NT2/D1 (cell line): ENCODE data around the gene PSMD1.

Experiments used
- DNase-seq: peaks from one replicate; pipeline ENCODE4 v3.0.0-alpha.2; 2011; ENCODE audit warnings: low read depth, low spot score
- H3K27me3 ChIP-seq: 2 replicates; pipeline ENCODE4 v1.6.0; 2011; ENCODE audit warnings: mild to moderate bottlenecking; ENCODE audit not compliant: insufficient read length, insufficient read depth
- H3K36me3 ChIP-seq: 2 replicates; pipeline ENCODE4 v1.6.1; 2011; ENCODE audit warnings: mild to moderate bottlenecking, low read length, mixed read lengths; ENCODE audit not compliant: insufficient read depth, insufficient read length
- H3K4me1 ChIP-seq: 2 replicates; pipeline ENCODE4 v1.5.1; 2011; ENCODE audit not compliant: insufficient read depth, insufficient read length
- H3K4me3 ChIP-seq: 2 replicates; pipeline ENCODE4 v1.5.1; 2011; ENCODE audit warnings: low read depth; ENCODE audit not compliant: insufficient read length
- H3K9ac ChIP-seq: 2 replicates; pipeline ENCODE4 v1.6.0; 2011; ENCODE audit warnings: low read depth; ENCODE audit not compliant: insufficient read length
- H3K9me3 ChIP-seq: 2 replicates; pipeline ENCODE4 v1.5.1; 2011; ENCODE audit warnings: mild to moderate bottlenecking, low read length; ENCODE audit not compliant: insufficient read depth
- SUZ12 ChIP-seq: IDR thresholded peaks from 2 replicates; pipeline ENCODE4 v1.6.1; 2011; ENCODE audit not compliant: insufficient read length, insufficient read depth; ENCODE audit errors: extremely low read depth
- YY1 ChIP-seq: IDR thresholded peaks from 2 replicates; pipeline ENCODE4 v1.6.1; 2011; ENCODE audit not compliant: insufficient read length, insufficient read depth
- ZNF274 ChIP-seq: IDR thresholded peaks from 2 replicates; pipeline ENCODE4 v1.6.1; 2011; ENCODE audit warnings: mild to moderate bottlenecking, low read depth, low read length

The PSMD1 gene

GRCh38 chr2:231161252-231161839, 104.7 kb downstream of the PSMD1 start:
- H3K36me3 ChIP-seq, result peaks cover 63% of the 10 kb centered on the region
- DNase-seq, result no peak

GRCh38 chr2:231161877-231162329, 105.2 kb downstream of the PSMD1 start:
- TF ChIP-seq SUZ12, result no peak
- TF ChIP-seq YY1, result no peak
- no peak for TF ChIP-seq ZNF274
- H3K27me3 ChIP-seq, result no peaks in the 10 kb centered on the region
- H3K4me1 ChIP-seq, result no peaks in the 10 kb centered on the region
- H3K9ac ChIP-seq, result no peak overlapping the region
- no peak for DNase-seq
- peaks cover 65% of the 10 kb centered on the region for H3K36me3 ChIP-seq
- no peaks in the 10 kb centered on the region for H3K9me3 ChIP-seq
- no peak overlapping the region for H3K4me3 ChIP-seq

More at GRCh38 chr2:231161252-231161839, 104.7 kb downstream of the PSMD1 start:
- Histone ChIP-seq H3K9ac (no peak overlapping the region), H3K27me3 (no peaks in the 10 kb centered on the region), H3K9me3 (no peaks in the 10 kb centered on the region), H3K4me1 (no peaks in the 10 kb centered on the region), H3K4me3 (no peak overlapping the region)
- TF ChIP-seq YY1 (no peak), ZNF274 (no peak), SUZ12 (no peak)

GRCh38 chr2:231163011-231163410, 106.3 kb downstream of the PSMD1 start:
- TF ChIP-seq ZNF274 (no peak), YY1 (no peak), SUZ12 (no peak)
- no peaks in the 10 kb centered on the region for H3K9me3 ChIP-seq
- H3K27me3 ChIP-seq, result no peaks in the 10 kb centered on the region
- DNase-seq, result no peak
- H3K4me3 ChIP-seq, result no peak overlapping the region
- H3K4me1 ChIP-seq, result no peaks in the 10 kb centered on the region
- H3K9ac ChIP-seq, result no peak overlapping the region
- peaks cover 70% of the 10 kb centered on the region for H3K36me3 ChIP-seq

GRCh38 chr2:231163414-231164095, 106.9 kb downstream of the PSMD1 start:
- Histone ChIP-seq H3K4me3 (no peak overlapping the region), H3K27me3 (no peaks in the 10 kb centered on the region), H3K9ac (no peak overlapping the region), H3K9me3 (no peaks in the 10 kb centered on the region), H3K36me3 (peaks cover 71% of the 10 kb centered on the region), H3K4me1 (no peaks in the 10 kb centered on the region)
- TF ChIP-seq SUZ12, result no peak
- no peak for TF ChIP-seq ZNF274
- DNase-seq, result no peak

- Histone ChIP-seq H3K36me3 (peaks cover 86% of the 10 kb centered on the region), H3K4me3 (no peak overlapping the region), H3K9me3 (no peaks in the 10 kb centered on the region), H3K9ac (no peak overlapping the region), H3K4me1 (no peaks in the 10 kb centered on the region), H3K27me3 (no peaks in the 10 kb centered on the region)
- DNase-seq, result no peak
- TF ChIP-seq YY1 (no peak), ZNF274 (no peak), SUZ12 (no peak)
These were observed 111.2 kb downstream of the PSMD1 start for GRCh38 chr2:231167745-231168459.

- TF ChIP-seq ZNF274 (no peak), SUZ12 (no peak), YY1 (no peak)
- Histone ChIP-seq H3K9ac (no peak overlapping the region), H3K36me3 (peaks cover 87% of the 10 kb centered on the region), H3K27me3 (no peaks in the 10 kb centered on the region), H3K4me3 (no peak overlapping the region), H3K4me1 (no peaks in the 10 kb centered on the region), H3K9me3 (no peaks in the 10 kb centered on the region)
- no peak for DNase-seq
These were observed 111.9 kb downstream of the PSMD1 start for GRCh38 chr2:231168460-231169139.
